DND-41 (cell line): ENCODE measurements around the gene HDAC4.

Experiments
- CTCF ChIP-seq: IDR thresholded peaks from 2 replicates; pipeline ENCODE4 v1.5.1; 2012; ENCODE audit warnings: borderline replicate concordance, low read length, moderate library complexity, mild to moderate bottlenecking; ENCODE audit not compliant: poor library complexity, severe bottlenecking; ENCODE audit errors: extremely low read depth
- EZH2 ChIP-seq: IDR thresholded peaks from 3 replicates; pipeline ENCODE4 v1.6.1; 2012; ENCODE audit warnings: borderline replicate concordance, low read depth, mild to moderate bottlenecking, moderate library complexity, low read length, inconsistent platforms; ENCODE audit not compliant: severe bottlenecking

GRCh38 chr2:239065962-239066361 lies 334.9 kb downstream of the HDAC4 start:
- TF ChIP-seq CTCF (no peak), EZH2 (no peak)
